Measurements from ENCODE around the gene CHERP.
A peak's percentile ranks its signal among the peaks of the same experiment; 100 is the strongest.

CHERP gene

DNA sequence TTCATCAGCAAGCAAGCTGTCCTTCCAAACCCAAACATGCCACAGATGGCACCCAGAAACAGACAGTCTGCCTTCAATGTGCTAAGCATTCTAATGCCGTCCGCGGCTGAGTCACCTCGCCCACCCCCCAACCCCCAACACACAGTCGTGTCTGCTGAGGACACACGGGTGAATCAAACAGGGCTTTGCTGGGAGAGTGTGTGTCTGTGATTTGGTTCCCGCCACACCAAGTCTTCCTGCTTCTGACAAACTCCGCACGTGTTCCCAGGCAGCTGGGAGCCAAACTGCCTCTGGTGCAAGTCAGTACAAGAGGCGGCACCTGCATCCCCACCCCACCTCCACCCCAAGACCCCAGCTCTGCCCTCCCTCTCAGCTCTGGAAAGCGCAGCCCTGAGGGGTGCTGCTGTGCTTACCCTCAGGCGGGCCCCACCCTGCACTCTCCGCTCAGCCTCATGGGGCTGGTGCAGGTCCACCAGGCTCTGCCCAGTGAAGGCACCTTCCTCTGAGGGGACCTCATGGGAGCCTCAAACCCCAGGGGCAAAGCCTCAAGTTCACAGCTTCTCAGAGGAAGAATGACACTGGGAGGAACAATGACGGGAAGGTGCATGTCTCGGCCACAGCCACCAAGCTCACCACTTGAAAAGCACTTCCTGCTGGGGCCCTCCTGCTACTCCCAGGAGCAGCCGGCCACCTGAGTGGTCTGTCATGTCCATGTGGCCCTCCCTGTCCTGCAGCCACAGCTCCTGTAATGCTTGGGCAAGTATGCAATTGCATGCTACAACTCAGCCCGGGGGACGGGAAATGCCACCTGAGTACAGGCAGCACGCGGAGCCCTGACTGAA lies 45.0 kb upstream of the CHERP start:
- no peak for DNase-seq (ENCODE audit: extremely low spot score)
- CTCF ChIA-PET, result no interaction called here
- TF ChIP-seq FOXK2 (IDR thresholded peaks at IDR 0.05) (no peak), SP1 (IDR thresholded peaks at IDR 0.05) (no peak), SUZ12 (IDR thresholded peaks at IDR 0.05) (no peak), TARDBP (IDR thresholded peaks at IDR 0.05) (no peak), LEF1 (IDR thresholded peaks at IDR 0.05; ENCODE audit: borderline replicate concordance) (no peak), NFRKB (IDR thresholded peaks at IDR 0.05) (no peak)
- TF ChIP-seq, protein P1, sequence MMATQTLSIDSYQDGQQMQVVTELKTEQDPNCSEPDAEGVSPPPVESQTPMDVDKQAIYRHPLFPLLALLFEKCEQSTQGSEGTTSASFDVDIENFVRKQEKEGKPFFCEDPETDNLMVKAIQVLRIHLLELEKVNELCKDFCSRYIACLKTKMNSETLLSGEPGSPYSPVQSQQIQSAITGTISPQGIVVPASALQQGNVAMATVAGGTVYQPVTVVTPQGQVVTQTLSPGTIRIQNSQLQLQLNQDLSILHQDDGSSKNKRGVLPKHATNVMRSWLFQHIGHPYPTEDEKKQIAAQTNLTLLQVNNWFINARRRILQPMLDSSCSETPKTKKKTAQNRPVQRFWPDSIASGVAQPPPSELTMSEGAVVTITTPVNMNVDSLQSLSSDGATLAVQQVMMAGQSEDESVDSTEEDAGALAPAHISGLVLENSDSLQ (IDR thresholded peaks at IDR 0.05), result no peak
- POLR2A ChIA-PET, result interaction anchor here (0.6 to 1.7 kb wide), 3 partner anchors 15 to 41 kb away, joined by 3 to 6 read pairs (median 3); partner anchors contain the start of genes MED26 and SLC35E1

DNA sequence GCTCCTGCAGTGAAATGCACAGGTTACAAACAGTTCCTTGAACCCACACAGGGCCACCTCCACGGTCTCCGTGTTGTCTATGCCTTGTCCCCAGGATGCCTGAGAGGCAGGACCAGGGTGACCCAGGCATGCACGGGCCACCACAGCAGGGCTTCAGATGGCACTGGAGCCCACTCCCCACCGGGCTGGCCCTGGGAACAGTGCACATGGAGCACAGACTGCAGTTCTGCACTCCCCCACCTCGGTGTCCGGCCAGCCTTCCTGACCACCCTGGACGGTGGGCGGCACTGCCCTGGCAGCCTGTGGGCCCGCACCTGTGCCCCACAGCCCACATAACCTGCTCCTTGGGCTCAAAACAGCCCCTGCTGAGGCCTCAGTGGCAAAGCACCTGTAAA lies 44.2 kb upstream of the CHERP start:
- DNase-seq (ENCODE audit: extremely low spot score), result no peak
- ChIA-PET CTCF (no interaction called here), POLR2A (interaction anchor here (1.7 kb wide), 1 partner anchor 14 kb away, joined by 6 read pairs; the partner anchor contains the start of gene SLC35E1)
- TF ChIP-seq SP1 (IDR thresholded peaks at IDR 0.05) (no peak), ARNT (IDR thresholded peaks at IDR 0.05) (no peak), FOXA1 (IDR thresholded peaks at IDR 0.05) (no peak), FOXK2 (IDR thresholded peaks at IDR 0.05) (no peak), SUZ12 (IDR thresholded peaks at IDR 0.05) (no peak), LEF1 (IDR thresholded peaks at IDR 0.05; ENCODE audit: borderline replicate concordance) (no peak), NFRKB (IDR thresholded peaks at IDR 0.05) (no peak), ELF4 (IDR thresholded peaks at IDR 0.05) (no peak), TARDBP (IDR thresholded peaks at IDR 0.05) (no peak), L3MBTL2 (conservative IDR thresholded peaks at IDR 0.05) (no peak)

DNA sequence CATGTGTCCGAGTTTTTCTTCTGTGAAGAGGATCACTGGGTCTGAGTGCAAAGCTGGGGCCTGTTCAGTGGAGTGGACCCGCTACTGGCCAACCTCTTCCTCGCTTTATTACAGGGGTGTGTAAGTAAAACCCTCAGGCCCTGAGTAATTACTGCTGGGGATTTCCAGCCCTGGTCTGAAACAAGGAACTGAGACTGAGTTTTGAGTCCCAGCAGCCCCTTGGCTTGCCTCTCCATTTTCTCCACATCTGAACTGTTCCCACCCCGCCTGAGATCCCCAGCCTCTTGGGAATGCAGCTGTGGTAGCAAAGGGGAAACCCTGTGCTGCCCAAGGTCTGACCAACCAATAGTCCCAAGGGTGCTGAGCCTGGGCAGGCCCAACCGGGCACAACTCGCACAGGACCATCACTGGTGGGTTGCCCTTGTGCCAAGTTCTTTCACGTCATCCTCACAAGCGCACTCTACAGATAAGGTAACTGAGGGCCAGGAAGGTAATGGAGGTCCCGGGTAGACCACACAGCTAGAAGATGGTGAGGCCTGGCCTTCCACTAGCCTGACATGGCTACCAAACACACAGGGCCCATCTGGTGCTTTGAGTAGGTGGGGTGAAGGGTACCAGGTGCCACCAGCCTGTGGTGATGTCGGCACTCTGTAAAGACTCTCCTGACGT lies 43.7 kb upstream of the CHERP start:
- no peak for DNase-seq (ENCODE audit: extremely low spot score)
- POLR2A ChIA-PET, result no interaction called here
- TF ChIP-seq FOXA1 (IDR thresholded peaks at IDR 0.05) (no peak), CTBP1 (IDR thresholded peaks at IDR 0.05; ENCODE audit: borderline replicate concordance) (no peak), LEF1 (IDR thresholded peaks at IDR 0.05; ENCODE audit: borderline replicate concordance) (no peak), L3MBTL2 (conservative IDR thresholded peaks at IDR 0.05) (no peak), FOXK2 (IDR thresholded peaks at IDR 0.05) (no peak), ELF4 (IDR thresholded peaks at IDR 0.05) (no peak), ARNT (IDR thresholded peaks at IDR 0.05) (no peak), ZNF384 (IDR thresholded peaks at IDR 0.05) (no peak)
- CTCF ChIA-PET, result no interaction called here

DNA sequence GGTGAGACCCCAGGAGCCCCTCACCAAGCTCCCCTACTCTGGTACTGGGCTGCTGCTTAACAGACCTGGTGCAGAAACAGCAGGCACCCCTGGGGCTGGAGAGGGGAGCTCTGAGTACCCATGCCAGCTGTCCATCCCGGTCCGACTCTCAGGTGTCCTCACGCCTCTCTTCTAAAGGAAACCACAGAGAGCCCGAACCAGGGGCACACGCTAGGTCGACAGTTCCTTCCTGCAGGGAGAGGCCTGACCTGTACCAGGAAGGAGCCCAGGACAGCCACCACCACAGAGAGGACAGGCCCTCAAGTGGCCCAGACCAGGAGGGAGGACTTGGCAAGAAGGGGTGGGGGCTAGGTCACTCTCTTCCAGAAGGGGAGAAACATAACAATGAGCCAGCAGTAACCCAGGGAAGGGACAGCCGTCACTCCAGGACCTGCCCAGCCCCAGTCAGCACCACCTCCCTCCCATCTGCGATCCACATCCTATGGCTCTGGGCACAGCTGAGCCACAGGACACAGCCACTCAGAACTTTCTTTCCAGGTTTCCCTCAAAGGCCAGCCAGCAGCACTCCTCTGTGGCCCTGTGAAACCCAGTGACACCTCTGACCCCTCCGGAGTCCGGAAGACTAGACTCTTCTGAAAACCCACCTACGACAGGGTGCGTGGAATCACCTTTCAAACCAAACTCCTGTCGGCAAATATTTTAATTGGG lies 43.0 kb upstream of the CHERP start:
- no peak for DNase-seq (ENCODE audit: extremely low spot score)
- CTCF ChIA-PET, result interaction anchor here (1.0 kb wide), 1 partner anchor 12 kb away, joined by 6 read pairs; the partner anchor contains the start of gene SLC35E1
- no peak for TF ChIP-seq ARNT (IDR thresholded peaks at IDR 0.05)
- TF ChIP-seq FOXM1 (IDR thresholded peaks at IDR 0.05; ENCODE audit: borderline replicate concordance), result no peak
- TF ChIP-seq NFRKB (IDR thresholded peaks at IDR 0.05), result no peak
- TF ChIP-seq FOXK2 (IDR thresholded peaks at IDR 0.05), result no peak
- TF ChIP-seq, protein P1 (IDR thresholded peaks at IDR 0.05), result no peak
- no peak for TF ChIP-seq CTBP1 (IDR thresholded peaks at IDR 0.05; ENCODE audit: borderline replicate concordance)
- no peak for TF ChIP-seq FOXA1 (IDR thresholded peaks at IDR 0.05)
- TF ChIP-seq SUZ12 (IDR thresholded peaks at IDR 0.05), result no peak
- no peak for TF ChIP-seq BHLHE40 (IDR thresholded peaks at IDR 0.05; ENCODE audit: borderline replicate concordance)
- TF ChIP-seq TARDBP (IDR thresholded peaks at IDR 0.05), result no peak
- TF ChIP-seq HDGF (IDR thresholded peaks at IDR 0.05; ENCODE audit: borderline replicate concordance), result no peak
- no peak for TF ChIP-seq LEF1 (IDR thresholded peaks at IDR 0.05; ENCODE audit: borderline replicate concordance)
- TF ChIP-seq L3MBTL2 (conservative IDR thresholded peaks at IDR 0.05), result no peak
- TF ChIP-seq SP1 (IDR thresholded peaks at IDR 0.05), result no peak
- TF ChIP-seq ELF4 (IDR thresholded peaks at IDR 0.05), result no peak
- no peak for TF ChIP-seq ZNF384 (IDR thresholded peaks at IDR 0.05)
- POLR2A ChIA-PET, result interaction anchor here (0.9 to 2.2 kb wide), 5 partner anchors 8 to 44 kb away, joined by 3 to 10 read pairs (median 4); partner anchors contain the start of genes MED26 and SLC35E1

DNA sequence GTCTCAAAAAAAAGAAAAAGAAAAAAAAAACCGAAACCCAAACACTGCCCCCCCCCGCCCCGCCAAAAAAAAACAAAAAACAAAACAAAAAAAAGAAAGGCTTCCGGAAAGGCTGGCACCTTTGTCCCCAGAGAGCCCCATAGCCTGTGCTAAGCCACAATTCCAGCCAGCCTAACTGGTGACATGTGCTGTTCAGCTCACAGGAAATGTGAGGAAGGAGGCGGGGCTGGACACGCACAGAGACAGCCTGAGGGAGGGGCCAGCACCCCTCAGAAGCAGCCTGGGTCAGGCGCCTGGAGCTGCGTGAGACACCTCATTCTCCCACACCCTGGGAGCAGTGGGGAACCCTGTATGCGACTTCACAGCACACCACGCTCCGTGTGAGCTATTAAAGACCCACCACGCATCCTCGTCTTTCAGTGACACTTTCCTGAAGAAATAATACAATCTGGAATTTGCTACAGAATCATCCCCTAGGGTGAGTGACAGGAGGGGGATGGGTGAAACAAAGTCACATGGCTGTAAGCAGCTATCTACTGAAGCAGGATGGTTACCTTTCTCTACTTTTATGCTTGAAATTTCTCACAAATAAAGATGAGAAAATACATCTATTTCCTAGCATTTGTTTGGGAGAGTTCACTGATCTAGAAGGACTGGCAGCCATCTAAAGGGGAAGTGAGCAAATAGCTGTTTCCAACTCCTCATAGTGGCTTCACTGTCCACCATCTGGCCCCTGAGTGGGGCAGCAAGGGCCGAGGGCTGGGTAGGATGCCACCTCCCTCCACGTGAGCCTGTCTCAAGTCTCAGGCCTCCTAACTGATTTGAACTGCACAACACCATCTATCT lies 42.2 kb upstream of the CHERP start:
- CTCF ChIA-PET, result interaction anchor here (1.0 kb wide), 1 partner anchor 12 kb away, joined by 6 read pairs; the partner anchor contains the start of gene SLC35E1
- TF ChIP-seq, protein P1 (IDR thresholded peaks at IDR 0.05), result peak; percentile 92
- no peak for TF ChIP-seq FOXM1 (IDR thresholded peaks at IDR 0.05; ENCODE audit: borderline replicate concordance)
- POLR2A ChIA-PET, result interaction anchor here (0.6 to 2.2 kb wide), 6 partner anchors 9 to 76 kb away, joined by 3 to 10 read pairs (median 4); partner anchors contain the start of genes MED26, SLC35E1 and SMIM7
- DNase-seq (ENCODE audit: extremely low spot score), result peak; percentile 70
